ENCODE data around the gene LRRC32. TPM values are rescaled to one million over a fixed set of nuclear protein-coding genes. Genes with fewer than 3 reads are reported as not detected.

The LRRC32 gene
- total RNA-seq, 6 donors from 2014 or later = 41.3 to 118 (median 60.3) TPM

GRCh38 chr11:76709756-76710155 lies 39.2 kb upstream of the LRRC32 start:
- Histone ChIP-seq H3K27me3 (no peaks in the 10 kb centered on the region), H3K27ac (no peak overlapping the region), H3K9me3 (peaks cover 0 to 3% (median 0%) of the 10 kb centered on the region in 4 donors), H3K36me3 (no peaks in the 10 kb centered on the region), H3K4me3 (no peak overlapping the region), H3K4me1 (no peaks in the 10 kb centered on the region)
- DNase-seq (no peak), ATAC-seq (ENCODE audit: low FRiP score in 2 of 2) (no peak)
- TF ChIP-seq POLR2A (IDR thresholded peaks at IDR 0.05) (no peak), CTCF (IDR thresholded peaks at IDR 0.05) (no peak), POLR2AphosphoS5 (IDR thresholded peaks at IDR 0.05) (no peak), EP300 (IDR thresholded peaks at IDR 0.05) (no peak)
- WGBS, 2 donors = 82 to 100% methylated on average over 1 to 4 of the region's 4 CpGs

DNA sequence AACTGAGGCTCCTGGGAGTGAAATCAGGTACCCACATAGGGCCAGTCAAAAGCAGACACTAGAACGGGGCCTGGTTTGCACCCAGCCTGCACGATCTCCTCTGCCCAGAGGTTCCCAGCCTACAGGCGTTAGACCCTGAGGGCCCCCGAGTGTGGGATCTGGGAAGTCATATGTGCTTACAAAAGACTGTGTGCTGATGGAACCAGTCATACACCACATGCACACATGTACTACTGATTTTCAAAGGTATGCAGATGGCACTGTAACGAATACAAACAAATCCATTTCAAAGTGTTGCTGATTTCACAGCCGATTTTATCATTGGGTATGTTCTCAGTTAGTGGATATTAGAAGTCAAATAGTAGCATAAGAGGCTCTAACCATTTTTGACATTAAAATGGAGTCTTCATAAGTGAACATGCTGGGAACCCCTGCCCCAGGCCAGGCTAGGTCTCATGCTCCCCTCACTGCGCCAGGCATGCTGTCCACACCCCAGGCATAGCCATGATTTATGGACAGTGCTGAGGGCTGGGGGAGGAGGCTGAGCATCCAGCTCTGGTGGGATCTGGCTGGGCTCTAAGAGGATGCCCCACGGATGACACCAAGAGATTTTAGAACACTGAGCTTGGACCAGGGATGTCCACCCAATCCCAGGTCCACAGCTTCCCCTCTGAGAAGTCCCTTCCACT lies 38.6 kb upstream of the LRRC32 start:
- Histone ChIP-seq H3K4me1 (no peaks in the 10 kb centered on the region), H3K27ac (no peak overlapping the region), H3K27me3 (no peaks in the 10 kb centered on the region), H3K36me3 (no peaks in the 10 kb centered on the region), H3K4me3 (no peak overlapping the region), H3K9me3 (peaks cover 0 to 3% (median 0%) of the 10 kb centered on the region in 4 donors)
- TF ChIP-seq POLR2AphosphoS5 (IDR thresholded peaks at IDR 0.05) (no peak), POLR2A (IDR thresholded peaks at IDR 0.05) (no peak), EP300 (IDR thresholded peaks at IDR 0.05) (no peak), CTCF (IDR thresholded peaks at IDR 0.05) (no peak)
- ATAC-seq (ENCODE audit: low FRiP score in 2 of 2) = no peak
- 82 to 90% methylated on average over 8 of the region's 8 CpGs for WGBS, 2 donors
- DNase-seq = no peak

GRCh38 chr11:76707293-76707825 lies 36.8 kb upstream of the LRRC32 start:
- Histone ChIP-seq H3K36me3 (no peaks in the 10 kb centered on the region), H3K27ac (no peak overlapping the region), H3K9me3 (peaks cover 0 to 3% (median 0%) of the 10 kb centered on the region in 4 donors), H3K27me3 (no peaks in the 10 kb centered on the region), H3K4me1 (no peaks in the 10 kb centered on the region), H3K4me3 (no peak overlapping the region)
- no peak for ATAC-seq (ENCODE audit: low FRiP score in 2 of 2)
- 57 to 91% methylated on average over 4 to 13 of the region's 13 CpGs for WGBS, 2 donors
- DNase-seq = no peak
- TF ChIP-seq CTCF (IDR thresholded peaks at IDR 0.05) = no peak
- no peak for TF ChIP-seq POLR2A (IDR thresholded peaks at IDR 0.05)
- no peak for TF ChIP-seq EP300 (IDR thresholded peaks at IDR 0.05)
- no peak for TF ChIP-seq POLR2AphosphoS5 (IDR thresholded peaks at IDR 0.05)

DNA sequence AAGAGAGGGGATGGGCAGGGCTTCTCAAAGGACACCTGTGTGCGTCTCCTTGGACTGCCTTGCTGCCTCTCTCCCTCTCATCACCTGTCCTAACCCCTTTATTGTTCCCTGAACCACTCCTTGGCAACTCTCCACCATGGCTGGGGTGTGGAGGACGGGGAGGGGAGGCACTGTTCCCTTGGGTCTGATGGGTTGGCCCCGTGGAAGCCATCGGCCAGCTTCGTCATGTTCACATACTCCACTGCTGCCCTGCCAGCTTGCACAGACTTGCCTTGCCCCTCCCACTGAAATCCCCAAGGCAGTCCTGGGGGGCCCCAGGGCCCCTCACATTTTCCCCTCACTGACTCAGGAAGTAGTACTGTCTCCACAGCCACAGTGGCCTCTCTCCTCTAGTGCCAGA lies 36.1 kb upstream of the LRRC32 start:
- peaks cover 0 to 3% (median 0%) of the 10 kb centered on the region in 4 donors for H3K9me3 ChIP-seq
- no peaks in the 10 kb centered on the region for H3K36me3 ChIP-seq
- no peaks in the 10 kb centered on the region for H3K4me1 ChIP-seq
- no peak overlapping the region for H3K27ac ChIP-seq
- no peaks in the 10 kb centered on the region for H3K27me3 ChIP-seq
- H3K4me3 ChIP-seq = no peak overlapping the region
- TF ChIP-seq CTCF (IDR thresholded peaks at IDR 0.05) (no peak), POLR2A (IDR thresholded peaks at IDR 0.05) (no peak), EP300 (IDR thresholded peaks at IDR 0.05) (no peak), POLR2AphosphoS5 (IDR thresholded peaks at IDR 0.05) (no peak)
- no peak for ATAC-seq (ENCODE audit: low FRiP score in 2 of 2)
- no peak for DNase-seq
- 89 to 94% methylated on average over 5 of the region's 5 CpGs for WGBS, 2 donors

DNA sequence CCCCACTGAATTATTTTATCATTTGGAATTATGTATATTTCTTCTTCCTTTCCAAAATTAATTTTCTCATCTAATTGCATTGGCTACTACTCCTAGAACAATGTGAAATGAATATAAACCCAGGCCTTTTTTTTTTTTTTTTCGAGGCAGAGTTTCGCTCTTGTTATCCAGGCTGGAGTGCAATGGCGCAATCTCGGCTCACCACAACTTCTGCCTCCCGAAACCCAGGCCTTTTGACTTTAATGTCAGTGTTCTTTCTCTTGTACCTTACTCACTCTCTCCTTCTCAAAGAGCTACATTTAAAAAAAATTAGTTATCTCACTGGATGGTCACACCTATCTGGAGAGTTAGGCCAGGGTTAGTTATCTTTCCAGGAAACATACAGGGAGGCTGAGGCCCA lies 35.3 kb upstream of the LRRC32 start:
- Histone ChIP-seq H3K27me3 (no peaks in the 10 kb centered on the region), H3K27ac (no peak overlapping the region), H3K4me3 (no peak overlapping the region), H3K4me1 (no peaks in the 10 kb centered on the region), H3K9me3 (peaks cover 0 to 3% (median 0%) of the 10 kb centered on the region in 4 donors), H3K36me3 (no peaks in the 10 kb centered on the region)
- no peak for TF ChIP-seq POLR2A (IDR thresholded peaks at IDR 0.05)
- DNase-seq = no peak
- WGBS, 2 donors = 83 to 86% methylated on average over 5 of the region's 5 CpGs
- no peak for ATAC-seq (ENCODE audit: low FRiP score in 2 of 2)
